HFF-Myc (cell line): Measurements from ENCODE around the gene KDM8.

Experiments
- DNase-seq: peaks from one replicate; pipeline ENCODE4 v3.0.0-alpha.2; 2011; ENCODE audit warnings: low read depth; ENCODE audit errors: extremely low read depth
- H3K4me3 ChIP-seq: replicated peaks from 2 replicates; pipeline ENCODE4 v1.5.1; 2011; ENCODE audit warnings: low read depth, mild to moderate bottlenecking, control low read depth, low read length
- TF ChIP-seq, protein P1 (sequence below): IDR thresholded peaks from 2 replicates; pipeline ENCODE4 v1.5.1; 2012; ENCODE audit warnings: mild to moderate bottlenecking, low read depth, low read length, control low read depth; ENCODE audit errors: missing control alignments

KDM8 gene

DNA sequence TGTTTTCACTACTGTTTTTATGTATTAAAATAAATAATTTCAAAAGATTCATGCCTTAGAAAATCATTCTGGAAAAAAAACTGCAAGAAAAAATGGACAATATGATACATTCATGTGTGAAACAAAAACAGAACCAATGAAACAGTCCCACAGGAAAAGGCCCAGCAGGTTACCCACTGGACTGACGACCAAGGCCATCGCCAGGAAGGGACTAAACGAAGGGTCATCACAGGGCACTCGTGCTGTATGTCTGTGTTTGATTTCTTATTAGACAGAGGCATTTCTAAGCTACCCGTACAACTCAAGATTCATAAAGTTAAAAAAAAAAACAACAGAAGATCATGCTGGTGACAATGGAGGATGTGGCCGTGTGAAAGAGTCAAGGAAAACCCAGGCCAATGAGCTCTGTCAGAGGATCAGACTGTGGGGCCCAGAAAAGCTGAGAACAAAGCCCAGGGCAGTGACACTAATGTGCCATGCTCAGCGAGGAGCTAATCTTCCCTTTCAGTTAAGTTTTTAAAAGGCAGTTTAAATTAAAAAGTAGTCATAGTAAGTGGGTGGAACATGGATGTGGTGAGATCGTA lies 33.4 kb downstream of the KDM8 start:
- no peak overlapping the region for H3K4me3 ChIP-seq
- TF ChIP-seq, protein P1, sequence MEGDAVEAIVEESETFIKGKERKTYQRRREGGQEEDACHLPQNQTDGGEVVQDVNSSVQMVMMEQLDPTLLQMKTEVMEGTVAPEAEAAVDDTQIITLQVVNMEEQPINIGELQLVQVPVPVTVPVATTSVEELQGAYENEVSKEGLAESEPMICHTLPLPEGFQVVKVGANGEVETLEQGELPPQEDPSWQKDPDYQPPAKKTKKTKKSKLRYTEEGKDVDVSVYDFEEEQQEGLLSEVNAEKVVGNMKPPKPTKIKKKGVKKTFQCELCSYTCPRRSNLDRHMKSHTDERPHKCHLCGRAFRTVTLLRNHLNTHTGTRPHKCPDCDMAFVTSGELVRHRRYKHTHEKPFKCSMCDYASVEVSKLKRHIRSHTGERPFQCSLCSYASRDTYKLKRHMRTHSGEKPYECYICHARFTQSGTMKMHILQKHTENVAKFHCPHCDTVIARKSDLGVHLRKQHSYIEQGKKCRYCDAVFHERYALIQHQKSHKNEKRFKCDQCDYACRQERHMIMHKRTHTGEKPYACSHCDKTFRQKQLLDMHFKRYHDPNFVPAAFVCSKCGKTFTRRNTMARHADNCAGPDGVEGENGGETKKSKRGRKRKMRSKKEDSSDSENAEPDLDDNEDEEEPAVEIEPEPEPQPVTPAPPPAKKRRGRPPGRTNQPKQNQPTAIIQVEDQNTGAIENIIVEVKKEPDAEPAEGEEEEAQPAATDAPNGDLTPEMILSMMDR: no peak
- DNase-seq: no peak

DNA sequence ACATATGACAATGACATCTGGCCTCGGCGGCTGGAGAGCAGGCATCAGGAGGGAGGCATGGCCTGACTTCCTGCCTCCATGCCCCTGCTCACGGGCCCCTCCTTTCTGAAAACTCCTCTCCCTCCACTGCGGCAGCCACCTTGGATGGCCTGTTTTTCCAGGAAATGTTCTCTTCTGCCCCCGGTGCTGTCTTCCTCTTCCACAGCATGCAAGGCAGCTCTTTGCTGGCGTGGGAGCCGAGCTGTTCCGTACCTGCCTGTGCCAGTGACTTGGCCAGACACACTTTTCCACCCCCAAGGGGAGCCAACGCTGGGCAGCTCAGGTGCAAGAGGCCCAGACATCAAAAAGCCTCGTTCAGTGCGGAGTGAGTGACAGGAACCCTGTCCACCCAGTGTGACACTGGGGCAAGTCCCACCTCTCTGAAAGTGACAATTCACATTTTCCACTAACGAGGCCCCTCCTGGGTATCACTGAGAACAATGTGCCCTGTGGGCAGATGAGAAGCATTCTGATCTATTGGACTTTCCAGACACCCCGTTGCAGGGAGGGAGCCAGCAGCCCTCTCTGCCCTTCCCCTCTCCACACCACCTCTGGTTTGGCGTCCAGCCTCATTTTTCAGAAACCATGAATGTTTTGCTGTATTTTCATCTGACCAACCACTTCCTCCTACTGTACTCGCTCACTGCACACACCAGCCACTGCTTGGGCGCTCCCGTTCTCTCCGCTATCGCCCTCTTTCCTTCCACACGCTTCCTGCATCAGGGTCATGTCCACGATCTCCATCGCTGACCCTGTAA lies 34.1 kb downstream of the KDM8 start:
- no peak overlapping the region for H3K4me3 ChIP-seq
- DNase-seq: no peak
- TF ChIP-seq, protein P1: no peak

DNA sequence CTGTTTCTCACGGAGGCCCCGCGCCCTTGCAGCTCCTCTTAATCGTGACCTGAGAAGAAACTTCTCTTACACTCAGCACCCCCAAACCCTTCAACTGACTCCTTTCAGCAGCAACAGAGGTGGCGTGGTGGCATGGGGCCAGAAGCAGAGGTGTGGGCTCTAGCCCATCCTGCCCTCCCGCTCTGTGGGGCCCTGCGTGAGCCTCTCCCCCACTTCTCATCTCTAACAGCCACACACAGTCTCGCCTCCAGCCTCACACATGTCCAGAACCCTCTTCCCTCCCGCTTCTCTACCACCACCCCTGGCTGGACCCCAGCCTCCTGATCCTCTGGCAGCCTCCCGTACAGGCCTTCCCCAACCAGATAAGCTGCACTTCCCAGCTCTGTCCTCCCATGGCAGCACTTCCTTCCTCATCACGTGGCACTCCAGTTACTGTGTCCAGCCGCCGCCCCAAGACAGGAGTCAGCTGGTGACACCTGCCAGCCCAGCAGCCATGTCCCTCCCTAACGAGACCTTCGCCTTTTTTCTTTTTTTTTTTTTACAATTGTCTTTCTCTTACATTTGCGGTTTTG lies 34.8 kb downstream of the KDM8 start:
- TF ChIP-seq, protein P1: no peak
- no peak overlapping the region for H3K4me3 ChIP-seq
- DNase-seq: no peak

DNA sequence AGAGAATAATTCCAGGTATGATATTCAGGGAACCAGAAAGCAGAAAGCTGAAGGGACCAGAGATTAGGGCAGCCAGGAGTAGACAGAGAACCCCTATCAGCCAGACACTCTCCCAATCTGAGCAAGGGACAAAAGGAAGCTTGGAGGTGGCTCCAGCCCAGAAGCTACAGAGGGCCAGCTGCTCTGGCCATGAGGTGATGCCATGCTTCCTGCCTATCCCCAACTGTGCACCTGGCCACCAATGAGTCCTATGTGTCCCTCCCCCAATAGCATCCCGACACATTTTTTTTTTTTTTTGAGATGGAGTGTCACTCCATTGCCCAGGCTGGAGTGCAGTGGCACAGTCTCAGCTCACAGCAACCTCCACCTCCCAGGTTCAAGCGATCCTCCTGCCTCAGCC lies 35.3 kb downstream of the KDM8 start:
- TF ChIP-seq, protein P1: no peak
- no peak overlapping the region for H3K4me3 ChIP-seq
- DNase-seq: no peak

DNA sequence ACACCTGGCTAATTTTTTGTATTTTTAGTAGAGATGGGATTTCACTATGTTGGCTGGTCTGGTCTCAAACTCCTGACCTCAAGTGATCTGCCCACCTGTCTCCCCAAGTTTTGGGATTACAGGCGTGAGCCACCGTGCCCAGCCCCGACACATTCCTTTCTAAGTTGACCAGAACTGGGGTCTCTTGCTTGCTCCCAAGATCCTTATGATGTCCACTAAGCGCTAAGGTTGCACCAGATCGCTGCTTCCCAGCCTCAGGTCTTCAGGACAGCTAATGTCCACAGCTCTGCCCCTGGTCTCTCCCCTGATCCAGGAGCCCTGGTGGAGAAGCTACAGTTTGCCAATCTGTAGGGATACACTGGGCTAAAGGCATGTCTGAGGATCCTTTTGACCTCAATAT lies 35.7 kb downstream of the KDM8 start:
- TF ChIP-seq, protein P1: no peak
- no peak overlapping the region for H3K4me3 ChIP-seq
- DNase-seq: no peak

DNA sequence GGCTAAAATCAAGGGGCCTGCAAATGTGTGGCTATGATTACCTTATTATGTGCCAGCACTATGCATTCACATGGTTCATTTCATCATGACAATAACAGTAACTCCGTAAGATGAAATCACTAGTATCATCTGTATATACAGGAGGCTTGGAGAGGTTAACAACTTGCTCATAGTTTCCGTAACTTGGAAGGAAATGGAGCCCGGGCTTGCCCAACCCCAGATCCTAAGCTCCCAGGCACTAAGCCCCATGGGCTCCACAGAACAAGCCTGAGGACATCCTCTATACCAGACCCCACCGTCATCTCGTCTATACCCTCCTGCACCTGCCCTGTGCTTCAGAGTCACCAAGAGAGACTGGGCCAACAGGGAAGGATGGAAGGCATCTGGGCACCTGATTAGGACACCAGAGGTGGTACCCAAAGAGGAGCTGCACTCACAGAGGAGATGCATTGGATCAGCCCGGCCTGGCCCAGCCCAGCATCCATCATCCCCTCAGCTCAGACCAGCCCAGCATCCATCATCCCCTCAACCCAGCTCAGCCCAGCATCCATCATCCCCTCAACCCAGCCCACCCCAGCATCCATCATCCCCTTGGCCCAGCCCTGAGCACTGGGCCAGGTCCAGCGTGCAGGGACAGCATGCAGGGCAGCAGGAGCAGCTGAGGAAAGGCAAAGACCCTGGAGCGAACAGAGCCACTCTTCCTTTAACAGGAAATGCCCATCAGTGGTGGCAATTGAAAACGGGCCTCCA lies 36.8 kb downstream of the KDM8 start:
- H3K4me3 ChIP-seq: no peak overlapping the region
- DNase-seq: no peak
- TF ChIP-seq, protein P1: no peak
